ENCODE results near the gene C3orf33.

The C3orf33 gene

GRCh38 chr3:155746703-155747102 is 59.4 kb downstream of the C3orf33 start:
- Histone ChIP-seq H3K9ac (ENCODE audit: low read depth, low read length) (no peak overlapping the region), H3K9me3 (ENCODE audit: control insufficient read depth, insufficient read depth, low read length) (no peaks in the 10 kb centered on the region), H3K27me3 (ENCODE audit: control insufficient read depth, insufficient read depth, low read length) (peaks cover 2% of the 10 kb centered on the region), H3K4me1 (ENCODE audit: control insufficient read depth, insufficient read depth, low read length) (peaks cover 27% of the 10 kb centered on the region), H3K4me3 (ENCODE audit: low read depth, low read length) (peak overlapping the region; percentile 40), H3K36me3 (ENCODE audit: control insufficient read depth, insufficient read depth, low read length) (no peaks in the 10 kb centered on the region)

GRCh38 chr3:155745795-155746550 is 60.1 kb downstream of the C3orf33 start:
- peaks cover 26% of the 10 kb centered on the region for H3K4me1 ChIP-seq (ENCODE audit: control insufficient read depth, insufficient read depth, low read length)
- no peak overlapping the region for H3K9ac ChIP-seq (ENCODE audit: low read depth, low read length)
- no peaks in the 10 kb centered on the region for H3K36me3 ChIP-seq (ENCODE audit: control insufficient read depth, insufficient read depth, low read length)
- H3K9me3 ChIP-seq (ENCODE audit: control insufficient read depth, insufficient read depth, low read length), result no peaks in the 10 kb centered on the region
- peaks cover 2% of the 10 kb centered on the region for H3K27me3 ChIP-seq (ENCODE audit: control insufficient read depth, insufficient read depth, low read length)
- H3K4me3 ChIP-seq (ENCODE audit: low read depth, low read length), result peak overlapping the region; percentile 40

GRCh38 chr3:155744626-155745324 is 61.3 kb downstream of the C3orf33 start, which contains the start of gene PLCH1:
PLCH1 (minus strand) TSS chr3:155745071; CDS start chr3:155704224, 40,847 bp downstream.
- Histone ChIP-seq H3K4me1 (ENCODE audit: control insufficient read depth, insufficient read depth, low read length) (peaks cover 23% of the 10 kb centered on the region), H3K27me3 (ENCODE audit: control insufficient read depth, insufficient read depth, low read length) (peaks cover 2% of the 10 kb centered on the region), H3K9me3 (ENCODE audit: control insufficient read depth, insufficient read depth, low read length) (no peaks in the 10 kb centered on the region), H3K36me3 (ENCODE audit: control insufficient read depth, insufficient read depth, low read length) (no peaks in the 10 kb centered on the region), H3K4me3 (ENCODE audit: low read depth, low read length) (peak within 1 kb of the TSS; percentile 84), H3K9ac (ENCODE audit: low read depth, low read length) (peak within 1 kb of the TSS; percentile 67)

- Histone ChIP-seq H3K27me3 (ENCODE audit: control insufficient read depth, insufficient read depth, low read length) (peaks cover 2% of the 10 kb centered on the region), H3K9me3 (ENCODE audit: control insufficient read depth, insufficient read depth, low read length) (no peaks in the 10 kb centered on the region), H3K4me1 (ENCODE audit: control insufficient read depth, insufficient read depth, low read length) (peaks cover 23% of the 10 kb centered on the region), H3K9ac (ENCODE audit: low read depth, low read length) (peak overlapping the region; percentile 67), H3K36me3 (ENCODE audit: control insufficient read depth, insufficient read depth, low read length) (no peaks in the 10 kb centered on the region), H3K4me3 (ENCODE audit: low read depth, low read length) (peak overlapping the region; percentile 84)
These were observed 62.0 kb downstream of the C3orf33 start for GRCh38 chr3:155744010-155744625.

- H3K4me3 ChIP-seq (ENCODE audit: low read depth, low read length), result peak overlapping the region; percentile 84
- H3K4me1 ChIP-seq (ENCODE audit: control insufficient read depth, insufficient read depth, low read length), result peaks cover 18% of the 10 kb centered on the region
- no peaks in the 10 kb centered on the region for H3K36me3 ChIP-seq (ENCODE audit: control insufficient read depth, insufficient read depth, low read length)
- H3K27me3 ChIP-seq (ENCODE audit: control insufficient read depth, insufficient read depth, low read length), result peaks cover 2% of the 10 kb centered on the region
- no peaks in the 10 kb centered on the region for H3K9me3 ChIP-seq (ENCODE audit: control insufficient read depth, insufficient read depth, low read length)
- H3K9ac ChIP-seq (ENCODE audit: low read depth, low read length), result no peak overlapping the region
These were observed 62.5 kb downstream of the C3orf33 start for GRCh38 chr3:155743606-155744005.

- Histone ChIP-seq H3K9ac (ENCODE audit: low read depth, low read length) (no peak overlapping the region), H3K4me3 (ENCODE audit: low read depth, low read length) (no peak overlapping the region), H3K9me3 (ENCODE audit: control insufficient read depth, insufficient read depth, low read length) (no peaks in the 10 kb centered on the region), H3K4me1 (ENCODE audit: control insufficient read depth, insufficient read depth, low read length) (peaks cover 8% of the 10 kb centered on the region), H3K36me3 (ENCODE audit: control insufficient read depth, insufficient read depth, low read length) (no peaks in the 10 kb centered on the region), H3K27me3 (ENCODE audit: control insufficient read depth, insufficient read depth, low read length) (peaks cover 2% of the 10 kb centered on the region)
These were observed 63.6 kb downstream of the C3orf33 start for GRCh38 chr3:155742349-155742965.

GRCh38 chr3:155741603-155742002 is 64.5 kb downstream of the C3orf33 start:
- Histone ChIP-seq H3K4me1 (ENCODE audit: control insufficient read depth, insufficient read depth, low read length) (peaks cover 3% of the 10 kb centered on the region), H3K4me3 (ENCODE audit: low read depth, low read length) (no peak overlapping the region), H3K9ac (ENCODE audit: low read depth, low read length) (no peak overlapping the region), H3K36me3 (ENCODE audit: control insufficient read depth, insufficient read depth, low read length) (no peaks in the 10 kb centered on the region), H3K9me3 (ENCODE audit: control insufficient read depth, insufficient read depth, low read length) (no peaks in the 10 kb centered on the region), H3K27me3 (ENCODE audit: control insufficient read depth, insufficient read depth, low read length) (peaks cover 2% of the 10 kb centered on the region)

GRCh38 chr3:155741101-155741500 is 65.0 kb downstream of the C3orf33 start:
- Histone ChIP-seq H3K36me3 (ENCODE audit: control insufficient read depth, insufficient read depth, low read length) (no peaks in the 10 kb centered on the region), H3K9ac (ENCODE audit: low read depth, low read length) (no peak overlapping the region), H3K27me3 (ENCODE audit: control insufficient read depth, insufficient read depth, low read length) (peaks cover 2% of the 10 kb centered on the region), H3K4me3 (ENCODE audit: low read depth, low read length) (no peak overlapping the region), H3K9me3 (ENCODE audit: control insufficient read depth, insufficient read depth, low read length) (no peaks in the 10 kb centered on the region), H3K4me1 (ENCODE audit: control insufficient read depth, insufficient read depth, low read length) (peaks cover under 1% of the 10 kb centered on the region)

- Histone ChIP-seq H3K4me1 (ENCODE audit: control insufficient read depth, insufficient read depth, low read length) (no peaks in the 10 kb centered on the region), H3K36me3 (ENCODE audit: control insufficient read depth, insufficient read depth, low read length) (no peaks in the 10 kb centered on the region), H3K27me3 (ENCODE audit: control insufficient read depth, insufficient read depth, low read length) (peaks cover 2% of the 10 kb centered on the region), H3K9ac (ENCODE audit: low read depth, low read length) (no peak overlapping the region), H3K9me3 (ENCODE audit: control insufficient read depth, insufficient read depth, low read length) (no peaks in the 10 kb centered on the region), H3K4me3 (ENCODE audit: low read depth, low read length) (no peak overlapping the region)
These were observed 66.9 kb downstream of the C3orf33 start for GRCh38 chr3:155739154-155739553.

GRCh38 chr3:155738580-155739076 is 67.5 kb downstream of the C3orf33 start:
- no peak overlapping the region for H3K4me3 ChIP-seq (ENCODE audit: low read depth, low read length)
- no peaks in the 10 kb centered on the region for H3K4me1 ChIP-seq (ENCODE audit: control insufficient read depth, insufficient read depth, low read length)
- H3K27me3 ChIP-seq (ENCODE audit: control insufficient read depth, insufficient read depth, low read length), result peaks cover 2% of the 10 kb centered on the region
- H3K9me3 ChIP-seq (ENCODE audit: control insufficient read depth, insufficient read depth, low read length), result no peaks in the 10 kb centered on the region
- no peaks in the 10 kb centered on the region for H3K36me3 ChIP-seq (ENCODE audit: control insufficient read depth, insufficient read depth, low read length)
- H3K9ac ChIP-seq (ENCODE audit: low read depth, low read length), result no peak overlapping the region

GRCh38 chr3:155737844-155738460 is 68.1 kb downstream of the C3orf33 start:
- H3K36me3 ChIP-seq (ENCODE audit: control insufficient read depth, insufficient read depth, low read length), result no peaks in the 10 kb centered on the region
- no peak overlapping the region for H3K9ac ChIP-seq (ENCODE audit: low read depth, low read length)
- no peaks in the 10 kb centered on the region for H3K9me3 ChIP-seq (ENCODE audit: control insufficient read depth, insufficient read depth, low read length)
- H3K4me1 ChIP-seq (ENCODE audit: control insufficient read depth, insufficient read depth, low read length), result no peaks in the 10 kb centered on the region
- no peak overlapping the region for H3K4me3 ChIP-seq (ENCODE audit: low read depth, low read length)
- H3K27me3 ChIP-seq (ENCODE audit: control insufficient read depth, insufficient read depth, low read length), result no peaks in the 10 kb centered on the region

Data from iPS-15b (cell line).